Kidney (tissue), 14 donors: ENCODE results near the gene EPHB4. TPM values are rescaled to one million over a fixed set of nuclear protein-coding genes. Genes with fewer than 3 reads are reported as not detected.
A peak's percentile ranks its signal among the peaks of the same experiment; 100 is the strongest.

Experiments used
- DNase-seq, 5 donors: peaks; one replicate each; pipeline ENCODE4 v3.0.0-alpha.2; 2013 to 2020
- FAIRE-seq: peaks from 2 replicates; lab custom pipeline; 2012; peaks lifted over from hg19 to GRCh38; lab: Jason Lieb, UNC
- H3K27ac ChIP-seq, 2 donors: one replicate each; pipeline ENCODE4 v1.7.0; 2013; ENCODE audit warnings: low read depth in 2 of 2, low read length in 2 of 2, inconsistent platforms in 1 of 2
- H3K27me3 ChIP-seq: one replicate; pipeline ENCODE4 v1.7.1; 2013; ENCODE audit warnings: low read length, inconsistent platforms; ENCODE audit not compliant: control insufficient read depth, insufficient read depth
- H3K36me3 ChIP-seq, 3 donors: one replicate each; pipeline versions ENCODE4 v1.7.0 to v1.7.1; 2013; ENCODE audit warnings: low read length in 3 of 3, control low read depth in 1 of 3, inconsistent platforms in 1 of 3; ENCODE audit not compliant: insufficient read depth in 3 of 3, control insufficient read depth in 2 of 3
- H3K4me1 ChIP-seq, 3 donors: one replicate each; pipeline versions ENCODE4 v1.7.0 to v1.7.1; 2013; ENCODE audit warnings: low read length in 3 of 3, inconsistent platforms in 1 of 3, low read depth in 1 of 3; ENCODE audit not compliant: control insufficient read depth in 2 of 3, insufficient read depth in 2 of 3
- H3K4me3 ChIP-seq, 3 donors: one replicate each; pipeline versions ENCODE4 v1.7.0 to v1.8.1; 2013; ENCODE audit warnings: low read length in 3 of 3, control low read depth in 1 of 3, inconsistent platforms in 1 of 3
- H3K9ac ChIP-seq, 3 donors: one replicate each; pipeline versions ENCODE4 v1.7.0 to v1.7.1; 2013; ENCODE audit warnings: low read length in 3 of 3, control low read depth in 1 of 3, inconsistent platforms in 1 of 3
- H3K9me3 ChIP-seq, 3 donors: one replicate each; pipeline versions ENCODE4 v1.7.0 to v1.7.1; 2013; ENCODE audit warnings: low read length in 3 of 3, control low read depth in 1 of 3, inconsistent platforms in 1 of 3; ENCODE audit not compliant: control insufficient read depth in 2 of 3, insufficient read depth in 1 of 3
- intact Hi-C: fragments of 100-400 bp; cut with DNase I; formaldehyde crosslinking; loops from one replicate; pipeline ENCODE4 v1.11.1; 2022
- polyA plus RNA-seq: library from polyadenylated mRNA; stranded (reverse); fragments of 350-450 nt; fragmentation: Illumina TruSeq; extraction: RNeasy Lipid Tissue Mini Kit (QIAGEN cat#74804); gene quantifications from one replicate; pipeline ENCODE4 v1.2.3, GENCODE V29; 2014; ENCODE audit warnings: low read depth, low replicate concordance; ENCODE audit not compliant: insufficient read depth
- total RNA-seq: library from RNA; stranded (reverse); fragmentation: NEBNext Ultra II Directional; extraction: Animal tissue kit (Norgen Biotek cat#: 25700); gene quantifications from one replicate; pipeline ENCODE4 v1.2.1, GENCODE V29; 2021
- TF ChIP-seq, protein P1 (sequence below): IDR thresholded peaks from 3 replicates; pipeline ENCODE4 v1.5.1; 2012; ENCODE audit warnings: mild to moderate bottlenecking, moderate library complexity, borderline replicate concordance; ENCODE audit not compliant: insufficient read depth; ENCODE audit errors: extremely low read depth
- donor health status: control.
- donor health status: control.
- donor health status: control.
- donor health status: control.
- donor health status: control.
- donor health status: DM: yes; HTN: yes; CAD: no.
- donor health status: Normal renal cell carcinoma (clear cell type).

EPHB4 gene
- total and polyA plus RNA-seq, 2 donors from 2014 or later, result 33.2 to 65.5 TPM

DNA sequence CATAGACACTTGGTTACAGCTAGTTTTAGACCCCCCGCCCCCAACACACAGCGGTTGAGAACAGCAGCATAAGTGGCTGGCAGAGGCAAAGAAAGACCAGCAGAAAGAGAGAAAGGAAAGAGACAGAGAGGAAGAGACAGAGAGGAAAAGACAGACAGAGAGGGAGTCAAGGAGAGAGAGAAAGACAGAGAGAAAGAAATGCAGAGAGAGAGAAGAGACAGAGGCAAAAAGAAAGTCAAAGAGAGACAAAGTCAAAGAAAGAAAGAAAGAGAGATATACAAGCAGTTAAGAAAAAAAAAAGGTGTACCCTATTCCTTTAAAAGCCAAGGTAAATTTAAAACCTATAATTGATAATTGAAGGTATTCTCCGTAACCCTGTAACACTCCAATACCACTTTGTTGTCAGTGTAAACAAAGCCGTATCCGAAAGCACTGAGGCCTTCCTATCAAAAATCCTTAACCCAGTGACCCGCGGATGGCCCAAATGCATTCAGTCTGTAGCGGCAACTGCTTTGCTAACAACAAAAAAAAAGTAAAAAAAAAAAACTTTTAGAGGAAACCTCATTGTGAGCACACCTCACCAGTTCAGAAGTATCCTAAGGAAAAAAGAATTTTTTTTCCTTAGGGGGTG, 13.3 kb upstream of the EPHB4 start:
- TF ChIP-seq, protein P1, sequence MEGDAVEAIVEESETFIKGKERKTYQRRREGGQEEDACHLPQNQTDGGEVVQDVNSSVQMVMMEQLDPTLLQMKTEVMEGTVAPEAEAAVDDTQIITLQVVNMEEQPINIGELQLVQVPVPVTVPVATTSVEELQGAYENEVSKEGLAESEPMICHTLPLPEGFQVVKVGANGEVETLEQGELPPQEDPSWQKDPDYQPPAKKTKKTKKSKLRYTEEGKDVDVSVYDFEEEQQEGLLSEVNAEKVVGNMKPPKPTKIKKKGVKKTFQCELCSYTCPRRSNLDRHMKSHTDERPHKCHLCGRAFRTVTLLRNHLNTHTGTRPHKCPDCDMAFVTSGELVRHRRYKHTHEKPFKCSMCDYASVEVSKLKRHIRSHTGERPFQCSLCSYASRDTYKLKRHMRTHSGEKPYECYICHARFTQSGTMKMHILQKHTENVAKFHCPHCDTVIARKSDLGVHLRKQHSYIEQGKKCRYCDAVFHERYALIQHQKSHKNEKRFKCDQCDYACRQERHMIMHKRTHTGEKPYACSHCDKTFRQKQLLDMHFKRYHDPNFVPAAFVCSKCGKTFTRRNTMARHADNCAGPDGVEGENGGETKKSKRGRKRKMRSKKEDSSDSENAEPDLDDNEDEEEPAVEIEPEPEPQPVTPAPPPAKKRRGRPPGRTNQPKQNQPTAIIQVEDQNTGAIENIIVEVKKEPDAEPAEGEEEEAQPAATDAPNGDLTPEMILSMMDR, result no peak
- DNase-seq (peak in 2 of 5 donors; percentile 2 to 22), FAIRE-seq (no peak)
- H3K4me1 ChIP-seq, result peaks cover 0 to 9% (median 6%) of the 10 kb centered on the region in 3 donors
- H3K27ac ChIP-seq, result no peak overlapping the region
- H3K36me3 ChIP-seq, result no peaks in the 10 kb centered on the region
- no peak overlapping the region for H3K4me3 ChIP-seq
- no peaks in the 10 kb centered on the region for H3K9me3 ChIP-seq
- H3K27me3 ChIP-seq, result no peaks in the 10 kb centered on the region
- H3K9ac ChIP-seq, result no peak overlapping the region
- intact Hi-C loops, result no loop called here

DNA sequence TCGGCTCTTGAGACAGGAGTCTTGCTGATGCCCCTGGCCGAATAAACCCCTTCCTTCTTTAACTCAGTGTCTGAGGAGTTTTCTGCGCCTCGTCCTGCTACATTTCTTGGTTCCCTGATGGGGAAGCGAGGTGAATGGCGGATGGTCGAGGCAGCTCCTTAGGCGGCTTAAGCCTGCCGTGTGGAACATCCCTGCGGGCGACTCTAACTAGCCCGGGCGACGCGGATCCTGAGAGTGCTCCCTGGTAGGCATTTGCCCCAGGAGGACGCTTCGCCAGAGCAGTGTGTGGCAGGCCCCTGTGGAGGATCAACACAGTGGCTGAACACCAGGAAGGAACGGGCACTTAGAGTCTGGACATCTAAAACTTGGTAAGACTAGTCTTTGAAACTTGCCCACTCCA, 12.0 kb upstream of the EPHB4 start:
- DNase-seq (no peak), FAIRE-seq (no peak)
- H3K9me3 ChIP-seq, result no peaks in the 10 kb centered on the region
- H3K4me3 ChIP-seq, result no peak overlapping the region
- H3K9ac ChIP-seq, result no peak overlapping the region
- TF ChIP-seq, protein P1, result no peak
- H3K27me3 ChIP-seq, result no peaks in the 10 kb centered on the region
- no peaks in the 10 kb centered on the region for H3K36me3 ChIP-seq
- H3K27ac ChIP-seq, result no peak overlapping the region
- H3K4me1 ChIP-seq, result peaks cover 0 to 9% (median 6%) of the 10 kb centered on the region in 3 donors
- intact Hi-C loops, result no loop called here

DNA sequence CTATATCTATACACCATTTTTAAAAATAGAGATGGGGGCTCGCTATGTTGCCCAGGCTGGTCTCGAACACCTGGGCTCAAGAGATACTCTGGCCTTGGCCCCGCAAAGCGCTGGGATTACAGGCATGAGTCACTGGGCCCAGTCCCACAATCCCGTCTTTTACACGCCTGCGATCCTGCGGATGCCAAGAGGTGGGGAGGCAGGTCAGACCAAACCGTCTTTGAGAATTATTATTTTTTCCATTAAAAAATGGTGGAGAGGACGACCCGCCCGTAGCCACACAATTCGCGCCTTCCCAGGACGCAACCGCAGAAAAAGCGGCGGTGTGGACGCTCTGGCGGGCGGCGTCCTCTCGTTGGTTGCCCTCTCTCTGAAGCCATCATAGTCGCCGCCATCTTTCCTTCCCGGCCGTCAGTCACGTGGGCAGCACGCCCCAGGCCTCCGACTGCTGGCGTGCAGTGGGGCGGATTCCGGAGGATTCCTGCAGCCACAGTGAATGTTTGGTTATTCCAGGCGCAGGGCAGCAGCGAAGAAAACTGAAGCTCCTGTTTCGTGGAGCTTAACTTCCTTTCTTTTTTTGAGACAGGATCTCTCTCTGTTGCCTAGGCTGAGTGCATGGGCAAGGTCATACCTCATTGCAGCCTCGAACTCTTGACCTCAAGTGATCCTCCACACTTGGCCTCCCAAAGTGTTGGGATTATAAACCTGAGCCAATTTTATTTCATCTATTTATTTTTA, 9.9 kb upstream of the EPHB4 start:
- H3K4me3 ChIP-seq, result peak overlapping the region; percentile 58 to 70 (median 68)
- H3K9me3 ChIP-seq, result no peaks in the 10 kb centered on the region
- FAIRE-seq, result peak; percentile 11
- no peaks in the 10 kb centered on the region for H3K27me3 ChIP-seq
- TF ChIP-seq, protein P1, result no peak
- peak overlapping the region; percentile 49 to 78 (median 75) for H3K9ac ChIP-seq
- peak overlapping the region; percentile 83 to 87 for H3K27ac ChIP-seq
- DNase-seq, result peak; percentile 94 to 98 (median 96)
- H3K4me1 ChIP-seq, result peaks cover 0 to 9% (median 6%) of the 10 kb centered on the region in 3 donors
- no peaks in the 10 kb centered on the region for H3K36me3 ChIP-seq
- intact Hi-C loops, result no loop called here
